Right kidney (tissue), 1 donor: Measurements from ENCODE around the gene PLAA.
"Not testable (repeated sequence)": the region's sequence is repeated elsewhere in the genome, so short reads cannot be mapped to it uniquely, and the experiment has no call there.

Experiments
- DNase-seq: peaks from one replicate; pipeline ENCODE4 v3.0.0-alpha.2; 2016

PLAA gene

DNA sequence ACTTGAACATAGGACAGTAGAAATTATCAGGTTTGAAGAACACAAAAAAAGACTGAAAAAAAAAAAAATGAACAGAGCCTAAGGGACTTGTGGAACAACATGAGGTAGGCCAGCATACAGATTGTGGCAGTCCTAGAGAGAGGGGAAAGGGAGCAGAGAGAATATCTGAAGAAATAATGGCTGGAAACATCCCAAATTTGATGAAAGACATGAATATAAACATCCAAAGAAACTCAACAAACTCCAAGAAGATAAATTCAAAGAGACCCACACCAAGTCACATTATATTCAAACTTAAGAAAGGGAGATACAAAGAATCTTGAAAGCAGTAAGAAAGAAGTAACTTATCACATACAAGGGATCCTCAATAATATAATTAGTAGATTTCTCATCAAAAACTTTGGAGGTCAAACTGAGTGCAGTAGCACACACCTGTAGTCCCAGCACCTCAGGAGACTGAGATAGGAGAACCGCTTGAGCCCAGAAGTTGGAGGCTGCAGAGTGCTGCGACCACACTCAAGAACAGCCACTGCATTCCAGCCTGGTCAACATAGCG is 9.1 kb downstream of the PLAA start:
- no peak for DNase-seq

DNA sequence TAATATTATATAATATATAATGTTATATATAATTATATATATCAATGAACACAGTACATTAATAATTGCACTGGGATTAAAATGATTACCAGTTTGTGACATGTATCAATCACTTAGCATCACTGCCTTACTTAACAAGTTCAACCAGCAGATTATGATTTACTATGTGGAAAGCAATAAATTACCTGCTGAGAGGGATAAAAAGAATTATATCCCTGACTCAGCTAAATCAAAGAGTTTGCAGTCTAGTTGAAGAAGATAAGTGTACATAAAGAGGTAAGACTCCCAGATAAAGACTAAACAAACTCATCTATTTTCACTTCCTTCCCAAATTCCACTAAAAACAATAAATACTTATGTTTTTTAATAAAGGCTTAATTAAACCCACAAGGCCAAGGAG is 11.2 kb downstream of the PLAA start:
- no peak for DNase-seq

GRCh38 chr9:26928902-26929495 is 18.0 kb downstream of the PLAA start:
- no peak for DNase-seq

GRCh38 chr9:26925609-26926008 is 21.4 kb downstream of the PLAA start:
- no peak for DNase-seq

- no peak for DNase-seq
Observed at GRCh38 chr9:26919698-26920097, 27.3 kb downstream of the PLAA start.

DNA sequence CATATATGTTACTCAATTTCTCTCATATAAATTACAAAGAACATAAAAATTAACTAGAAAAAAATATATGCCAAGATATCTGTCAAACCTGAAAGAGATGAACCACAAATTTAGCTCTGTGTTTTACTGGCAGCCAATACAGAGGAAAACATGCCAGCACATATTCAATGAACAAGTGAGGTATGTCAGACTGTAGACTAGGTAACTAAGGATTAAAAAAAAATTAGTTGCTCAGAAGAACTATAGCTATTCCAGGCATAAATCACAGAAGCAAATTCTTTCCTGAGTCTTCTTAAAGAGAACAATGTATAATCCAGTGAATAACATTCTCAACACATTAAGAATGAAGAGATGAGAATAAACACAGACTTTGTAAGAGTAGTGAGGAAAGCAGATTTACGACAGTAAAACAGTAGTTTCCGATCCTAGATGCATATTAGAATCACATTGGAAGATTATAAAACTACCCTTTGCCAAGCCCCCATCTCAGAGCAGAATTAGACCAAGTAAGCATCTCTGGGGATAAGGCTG is 33.8 kb downstream of the PLAA start:
- no peak for DNase-seq

GRCh38 chr9:26904671-26905070 is 42.4 kb downstream of the PLAA start:
- DNase-seq: no peak

- DNase-seq: no peak
Observed at GRCh38 chr9:26904070-26904469, 43.0 kb downstream of the PLAA start.

GRCh38 chr9:26893030-26893676 is 53.9 kb downstream of the PLAA start:
- no peak for DNase-seq

DNA sequence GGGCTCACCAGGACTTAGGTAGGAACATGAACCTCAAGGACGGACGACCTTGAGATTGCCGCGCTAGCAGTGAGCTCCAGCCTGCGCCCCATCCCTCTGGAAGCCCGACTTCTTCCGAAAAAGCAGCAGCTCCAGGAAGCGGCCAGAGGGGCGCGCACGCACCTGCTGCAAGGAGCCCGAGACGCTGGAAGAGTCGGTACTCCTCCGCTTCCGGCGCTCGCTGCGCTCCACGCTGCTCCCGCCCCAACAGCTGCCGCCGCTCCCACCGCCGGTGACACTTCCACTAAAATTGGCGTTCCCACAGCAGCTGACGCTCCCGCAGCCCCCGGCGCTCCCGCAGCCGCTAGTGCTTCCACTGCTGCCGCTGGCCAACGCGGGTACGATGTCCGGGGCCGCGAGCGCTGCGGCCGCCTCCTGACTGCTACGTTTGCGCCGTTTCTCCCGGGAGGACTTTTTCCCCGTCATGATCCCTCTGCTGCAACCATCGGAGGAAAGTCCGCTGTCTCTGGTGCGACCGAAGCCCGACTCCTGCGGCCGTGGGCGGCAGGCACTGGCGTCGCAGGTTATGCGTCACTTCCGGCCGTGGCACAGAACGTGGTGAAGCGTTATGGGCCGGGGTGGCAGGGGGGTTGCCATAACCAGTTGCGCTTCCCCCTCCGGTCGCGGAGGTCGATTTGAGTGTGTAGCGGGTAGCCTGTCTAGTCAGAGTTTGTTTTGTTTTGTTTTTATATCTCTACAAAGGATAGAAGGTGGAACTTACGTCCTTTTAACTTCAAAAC is 54.6 kb downstream of the PLAA start, which contains the start of gene CAAP1:
CAAP1 (minus strand) TSS at position 552 of the 779 bp plus-strand sequence; CDS start at position 465, 87 bp downstream.
- peak; percentile 95 for DNase-seq

DNA sequence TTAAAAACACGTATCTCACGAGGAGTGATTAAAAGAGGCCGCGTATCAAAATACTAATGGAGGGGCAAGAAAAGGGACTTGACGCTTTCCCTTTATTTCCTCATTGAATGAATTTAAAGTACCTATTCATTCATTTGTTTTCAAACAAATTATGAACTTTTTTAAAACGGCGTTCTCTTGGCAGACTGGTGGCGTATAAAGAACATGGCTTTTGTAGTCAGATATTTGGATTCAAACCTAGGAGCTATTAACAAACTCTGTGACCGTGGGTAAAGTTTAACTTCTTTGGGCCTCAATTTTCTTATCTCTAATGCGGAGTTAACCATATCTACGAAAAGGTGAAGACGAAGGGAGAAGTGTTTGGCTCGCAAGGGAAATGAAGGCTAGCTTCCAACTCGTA is 55.3 kb downstream of the PLAA start:
- DNase-seq: no peak

DNA sequence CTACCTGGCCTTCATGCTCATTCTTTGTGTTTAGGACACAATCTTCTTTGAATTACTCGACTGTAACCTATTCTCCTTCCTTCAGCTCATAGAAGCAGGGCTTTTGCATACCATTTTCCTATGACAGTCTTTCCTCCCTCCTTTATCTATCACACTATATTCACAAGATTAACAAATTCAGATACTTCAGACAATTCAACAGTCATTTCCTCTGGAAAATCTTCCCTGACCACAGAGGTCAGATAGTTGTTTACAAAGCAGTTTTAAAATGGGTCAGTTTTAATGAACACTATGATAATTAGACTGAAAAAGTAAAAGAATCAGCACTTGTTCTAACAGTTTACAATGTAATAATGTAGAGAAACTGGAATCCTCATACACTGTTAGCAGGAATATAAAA is 58.8 kb downstream of the PLAA start:
- no peak for DNase-seq

DNA sequence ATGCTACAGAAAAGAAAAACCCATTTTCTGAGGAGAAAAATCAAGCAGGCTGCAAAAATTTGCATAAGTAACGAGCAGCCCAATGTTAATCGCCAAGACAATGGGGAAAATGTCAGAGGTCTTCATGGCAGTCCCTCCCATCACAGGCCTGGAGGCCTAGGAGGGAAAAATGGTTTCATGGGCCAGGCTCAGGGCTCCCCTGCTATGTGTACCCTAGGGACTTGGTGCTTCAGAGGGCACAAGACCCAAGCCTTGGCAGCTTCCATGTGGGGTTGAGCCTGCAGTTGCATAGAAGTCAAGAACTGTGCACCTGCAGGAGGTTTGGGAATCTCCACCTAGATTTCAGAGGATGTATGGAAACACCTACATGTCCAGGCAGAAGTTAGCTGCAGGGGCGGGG is 64.9 kb downstream of the PLAA start:
- no peak for DNase-seq

DNA sequence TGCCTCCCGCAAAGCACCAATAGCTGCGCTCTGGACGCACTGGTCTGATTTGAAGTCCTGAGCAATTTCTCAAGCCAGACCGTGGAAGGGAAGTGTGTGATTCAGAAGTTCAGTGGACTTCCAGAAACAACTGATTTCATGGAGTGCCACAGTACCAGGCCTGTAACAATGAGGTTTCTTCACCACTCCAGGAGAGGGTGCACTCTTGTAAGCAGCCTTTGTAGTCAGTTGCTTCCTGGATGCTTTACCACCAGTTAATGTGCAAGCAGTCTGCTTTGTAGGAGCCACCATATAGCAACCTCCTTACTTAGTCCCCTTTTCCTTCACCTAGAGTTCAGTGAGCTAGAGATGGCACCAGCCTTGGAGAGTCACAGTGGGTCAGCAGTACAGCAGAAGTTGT is 66.8 kb downstream of the PLAA start:
- DNase-seq: no peak

GRCh38 chr9:26875155-26875554 is 71.9 kb downstream of the PLAA start:
- not testable (repeated sequence) for DNase-seq

DNA sequence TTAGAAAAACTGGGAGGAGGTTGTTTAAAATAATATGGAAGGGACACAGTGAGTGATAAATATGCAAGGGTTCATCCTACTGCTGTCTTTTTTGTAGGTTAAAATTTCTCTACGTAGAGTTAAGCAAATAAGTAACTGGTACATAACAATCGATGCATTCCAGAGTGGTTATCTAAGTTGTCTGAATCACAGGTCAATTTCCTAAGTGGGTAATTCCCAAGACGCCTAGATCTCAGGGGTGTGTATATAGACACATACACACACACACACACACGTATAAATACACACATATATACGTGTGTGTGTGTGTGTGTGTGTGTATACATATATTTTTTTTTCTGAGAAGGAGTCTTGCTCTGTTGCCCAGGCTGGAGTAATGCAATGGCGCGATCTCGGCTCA is 76.8 kb downstream of the PLAA start:
- DNase-seq: no peak

DNA sequence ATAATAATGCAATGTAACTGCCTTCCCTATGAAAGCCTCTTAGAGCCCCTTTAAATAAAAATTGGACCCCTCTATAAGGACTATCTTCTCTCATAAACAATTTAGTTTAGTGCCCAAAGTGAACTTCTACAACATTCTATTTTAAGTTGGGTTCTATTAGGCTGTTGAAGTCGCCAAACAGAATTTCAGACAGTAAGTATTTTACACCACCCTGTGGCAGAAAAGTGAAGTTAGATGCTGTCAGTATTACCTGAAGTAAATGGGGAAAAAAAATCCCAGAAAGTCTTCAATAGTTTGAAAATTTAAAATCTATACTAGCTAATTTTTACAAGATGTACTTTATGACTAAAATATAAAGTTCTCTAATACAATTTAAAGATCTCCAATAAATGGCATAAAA is 84.0 kb downstream of the PLAA start:
- DNase-seq: no peak

- DNase-seq: no peak
Observed at GRCh38 chr9:26856413-26857032, 90.5 kb downstream of the PLAA start.
